Left ventricle myocardium superior (tissue), 1 donor: ENCODE results near the gene PRKN. TPM values are rescaled to one million over a fixed set of nuclear protein-coding genes. Genes with fewer than 3 reads are reported as not detected.
A peak's percentile ranks its signal among the peaks of the same experiment; 100 is the strongest.

Source experiments
- ATAC-seq: fragments of 200-7000 bp; cut with Tn5 transposase; one replicate; pipeline ENCODE4 v1.9.1; 2020; ENCODE audit warnings: mild to moderate bottlenecking, moderate library complexity
- DNase-seq: peaks from one replicate; pipeline ENCODE4 v3.0.0-alpha.2; 2020
- intact Hi-C: fragments of 100-400 bp; cut with micrococcal nuclease; formaldehyde crosslinking; loops from one replicate; pipeline ENCODE4 v1.11.0; 2022
- total RNA-seq: library from RNA; stranded (reverse); fragmentation: NEBNext Ultra II Directional; extraction: Animal tissue kit (Norgen Biotek cat#: 25700); gene quantifications from one replicate; pipeline ENCODE4 v1.2.1, GENCODE V29; 2021
- donor health status: DM: no; HTN: yes; CAD: no; lungs with severe emphysema.

PRKN gene
- total RNA-seq, 1 donor from 2014 or later = 23.1 TPM

DNA sequence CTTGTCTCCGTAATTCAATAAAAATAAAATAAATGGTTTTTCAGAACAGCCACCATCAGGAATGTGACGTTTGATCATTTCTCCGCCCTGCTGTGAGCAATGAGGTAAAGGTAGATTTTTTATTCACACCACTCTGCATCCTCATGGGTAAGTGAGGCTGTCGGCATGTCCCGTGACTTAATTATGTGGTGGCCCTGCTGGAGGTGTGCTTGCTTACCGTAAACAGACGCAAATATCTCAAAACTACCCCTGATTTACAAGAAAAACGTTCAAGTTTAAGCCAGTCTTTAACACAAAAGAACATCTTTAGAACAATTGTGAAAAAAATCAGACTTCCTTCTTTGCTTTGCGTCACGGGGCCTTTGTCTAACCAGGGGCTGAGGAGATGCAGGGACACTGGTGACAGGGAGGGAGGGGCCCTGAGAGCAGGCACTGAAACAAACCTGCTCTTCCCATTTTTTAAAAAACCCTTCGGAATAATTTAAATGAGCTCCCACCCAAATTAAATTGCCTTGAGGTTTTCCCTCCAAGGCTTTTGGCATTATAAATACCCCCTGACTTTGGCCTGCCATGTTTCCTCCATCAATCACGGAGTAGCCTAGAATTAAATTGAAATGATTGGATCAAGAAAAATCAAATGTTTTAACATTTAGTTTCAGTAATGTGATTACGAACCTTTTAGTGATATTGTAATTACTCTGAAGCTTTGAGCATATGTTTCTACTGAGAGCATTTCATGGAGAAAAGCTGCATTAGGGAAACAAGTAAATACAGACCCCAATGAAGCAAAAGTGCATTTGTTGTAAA, 13.4 kb downstream of the PRKN start:
- DNase-seq (no peak), ATAC-seq (no peak)

GRCh38 chr6:162712694-162713093, 14.9 kb downstream of the PRKN start:
- ATAC-seq = no peak

More for the DNA sequence above, 13.4 kb downstream of the PRKN start:
- intact Hi-C loops = no loop called here

DNA sequence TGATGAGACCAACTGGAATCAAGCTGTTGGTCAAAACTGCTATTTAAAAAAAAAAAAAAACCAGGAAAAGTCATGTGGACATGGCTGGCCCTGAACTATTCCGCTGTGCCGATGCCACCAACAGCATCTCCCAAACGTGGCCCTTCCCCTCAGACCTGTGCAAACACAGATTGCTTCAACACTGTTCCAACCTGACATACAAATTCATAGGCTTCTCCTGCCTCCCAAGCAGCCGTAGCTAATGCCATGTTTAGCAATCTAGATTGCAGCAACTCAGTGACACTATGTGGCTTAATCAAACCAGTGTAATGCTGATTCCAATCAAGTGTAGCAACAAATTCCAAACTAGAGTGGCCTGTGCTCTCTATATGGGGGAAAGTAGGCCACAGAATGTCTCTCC, 16.2 kb downstream of the PRKN start:
- DNase-seq = no peak
- no peak for ATAC-seq
- intact Hi-C loops = no loop called here

More at GRCh38 chr6:162712694-162713093, 14.9 kb downstream of the PRKN start:
- DNase-seq = no peak
- intact Hi-C loops = no loop called here

DNA sequence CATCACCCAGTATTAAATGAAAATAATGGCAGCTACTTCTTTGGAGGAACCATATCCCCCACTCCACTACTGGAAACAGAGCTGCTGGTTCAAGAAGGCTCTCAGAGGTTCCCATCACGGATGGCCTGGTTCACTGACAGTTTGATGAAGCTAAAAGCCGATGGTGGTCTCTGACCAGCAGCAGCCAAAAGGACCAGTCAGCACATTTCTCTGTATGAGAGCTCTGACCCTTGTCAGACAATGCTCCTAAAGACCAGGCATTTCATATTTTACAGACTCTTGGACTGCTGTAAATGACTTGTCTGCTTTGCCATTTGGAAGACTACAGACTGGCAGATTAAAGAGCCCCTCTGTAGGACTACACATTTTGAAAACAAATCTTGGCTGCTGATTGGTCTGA, 16.6 kb downstream of the PRKN start:
- ATAC-seq (no peak), DNase-seq (no peak)
- intact Hi-C loops = no loop called here

DNA sequence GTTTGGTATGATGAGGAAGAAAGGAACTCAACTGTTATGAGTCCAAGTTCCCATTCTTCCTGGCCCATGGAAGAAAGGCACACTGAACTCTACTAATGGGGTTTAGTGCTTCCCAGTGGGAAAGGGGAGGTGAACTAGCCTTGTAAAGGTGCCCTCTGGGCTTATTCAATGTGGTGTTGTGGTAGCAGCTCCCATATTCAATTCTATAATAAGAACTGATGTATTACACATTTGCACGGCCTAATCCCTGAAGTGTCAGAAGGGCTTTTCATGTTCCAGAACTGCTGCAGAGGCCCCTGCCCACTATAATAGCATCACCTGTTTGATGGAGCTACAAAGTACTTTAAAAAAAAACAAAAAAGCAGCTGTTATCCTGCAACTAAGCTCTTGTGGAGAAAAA, 17.1 kb downstream of the PRKN start:
- intact Hi-C loops = no loop called here
- DNase-seq (no peak), ATAC-seq (no peak)

GRCh38 chr6:162709431-162709830, 18.1 kb downstream of the PRKN start:
- intact Hi-C loops = no loop called here
- DNase-seq = no peak
- no peak for ATAC-seq

GRCh38 chr6:162708971-162709370, 18.6 kb downstream of the PRKN start:
- intact Hi-C loops = no loop called here
- no peak for DNase-seq
- no peak for ATAC-seq

- DNase-seq (peak; percentile 85), ATAC-seq (peak; percentile 92)
- intact Hi-C loops = no loop called here
These were observed 21.3 kb downstream of the PRKN start for GRCh38 chr6:162706232-162706631.

DNA sequence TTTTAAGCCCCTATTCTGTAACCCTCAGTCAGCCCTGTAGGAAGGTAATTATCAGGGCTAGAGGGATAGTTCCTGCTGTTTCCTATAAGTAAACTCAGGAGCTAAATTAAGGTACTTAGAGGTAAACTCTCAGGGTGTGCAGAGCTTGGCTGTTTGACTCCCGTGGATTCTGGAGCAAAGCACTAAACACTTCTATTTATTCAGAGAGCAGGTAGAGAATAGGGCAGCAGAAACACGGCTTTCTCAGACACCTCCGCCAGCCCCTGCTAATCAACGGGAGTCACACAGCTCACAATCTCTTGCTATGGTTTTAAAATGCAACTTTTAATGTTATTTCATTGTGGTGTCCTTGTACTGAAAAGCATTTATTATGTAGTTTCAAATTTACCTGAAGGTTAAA, 21.8 kb downstream of the PRKN start:
- intact Hi-C loops = no loop called here

GRCh38 chr6:162704001-162704400, 23.6 kb downstream of the PRKN start:
- ATAC-seq (no peak), DNase-seq (no peak)
- intact Hi-C loops = no loop called here

More for the DNA sequence above, 21.8 kb downstream of the PRKN start:
- no peak for DNase-seq
- peak; percentile 30 for ATAC-seq

- intact Hi-C loops = no loop called here
- no peak for DNase-seq
- no peak for ATAC-seq
These were observed 25.1 kb downstream of the PRKN start for GRCh38 chr6:162702446-162702845.

GRCh38 chr6:162701551-162701950, 26.0 kb downstream of the PRKN start:
- intact Hi-C loops = no loop called here
- ATAC-seq (no peak), DNase-seq (no peak)

DNA sequence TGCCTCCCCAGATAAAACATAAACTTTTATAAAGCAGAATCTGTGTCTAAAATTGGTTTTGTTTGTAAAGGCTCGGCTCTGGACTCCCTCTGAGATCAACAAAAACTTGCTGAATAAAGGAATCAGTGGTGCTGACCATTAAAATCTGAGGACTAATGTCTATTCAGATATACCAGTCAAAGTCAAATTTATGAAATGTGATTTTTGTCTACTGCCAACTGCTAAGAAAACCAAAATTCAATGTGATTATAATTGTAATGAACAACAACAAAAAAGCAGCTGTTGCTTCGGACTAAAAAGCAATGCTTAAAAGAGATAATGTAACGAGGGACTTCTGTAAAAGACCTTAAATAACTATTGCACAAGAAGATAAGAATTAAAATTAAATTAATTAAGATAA, 26.6 kb downstream of the PRKN start:
- no peak for ATAC-seq
- DNase-seq = no peak
- intact Hi-C loops = no loop called here

DNA sequence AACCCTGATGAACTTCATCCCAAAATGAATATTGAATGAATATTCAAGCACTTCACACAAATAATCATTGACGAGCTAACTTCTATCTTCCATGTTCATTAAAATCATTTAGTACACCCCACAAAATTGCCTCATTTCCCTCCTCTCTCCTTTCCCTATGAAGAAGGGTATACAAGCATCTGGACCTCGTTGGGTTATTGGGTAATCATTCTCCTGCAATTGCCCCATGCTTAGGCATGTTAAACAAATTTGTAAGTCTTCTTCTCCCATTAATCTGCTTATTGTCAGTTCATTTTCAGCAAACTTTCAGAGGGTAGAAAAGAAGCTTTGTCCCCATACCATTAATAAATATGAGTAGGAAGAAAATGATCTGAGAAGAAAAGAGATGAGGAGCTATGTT, 27.6 kb downstream of the PRKN start:
- intact Hi-C loops = no loop called here
- DNase-seq (no peak), ATAC-seq (no peak)

DNA sequence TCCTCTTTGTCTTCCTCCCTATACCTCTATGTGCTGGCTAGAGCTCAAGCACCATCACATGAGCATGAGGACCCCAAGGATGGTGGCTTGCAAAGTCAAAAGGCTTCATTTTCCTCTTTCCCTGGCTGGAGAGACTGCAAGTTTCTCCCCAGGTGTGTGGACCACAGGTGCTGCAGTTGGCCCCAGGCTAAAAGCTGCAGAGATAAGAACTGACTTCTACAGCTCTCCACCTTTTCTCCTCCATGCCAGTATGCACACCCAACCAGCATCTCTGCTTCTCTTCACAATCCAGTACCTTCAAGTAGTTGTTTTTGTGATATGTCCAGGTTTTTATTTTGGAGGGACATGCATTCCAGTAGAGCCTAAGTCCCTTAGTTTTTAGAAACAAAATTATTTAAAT, 29.1 kb downstream of the PRKN start:
- ATAC-seq (no peak), DNase-seq (no peak)
- intact Hi-C loops = no loop called here

DNA sequence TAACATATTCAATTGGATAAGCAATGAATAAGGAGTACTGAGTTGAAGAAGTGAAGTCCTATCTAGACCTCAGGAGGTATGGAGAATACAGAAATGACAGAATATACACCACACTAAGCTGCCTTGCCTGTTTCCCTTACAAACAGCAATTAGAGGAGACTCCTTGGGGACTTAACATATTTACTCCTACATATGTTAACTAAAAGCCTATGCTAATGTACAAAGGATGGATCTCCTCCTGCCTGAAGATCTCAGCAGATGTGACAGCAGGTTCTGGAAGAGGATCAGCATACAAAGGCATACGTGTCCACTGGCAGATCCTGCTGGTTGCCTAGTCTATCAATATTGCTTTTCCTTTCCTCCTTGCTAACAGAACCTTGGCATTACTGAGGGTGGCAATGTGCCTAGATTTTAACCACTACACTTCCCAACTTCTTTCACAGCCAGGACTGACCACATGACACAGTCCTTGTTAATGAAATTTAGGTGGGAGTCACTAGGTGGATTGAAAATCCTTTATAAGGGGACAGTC, 29.6 kb downstream of the PRKN start:
- DNase-seq = no peak
- intact Hi-C loops = no loop called here
- no peak for ATAC-seq

GRCh38 chr6:162690158-162690557, 37.4 kb downstream of the PRKN start:
- ATAC-seq (no peak), DNase-seq (no peak)
- intact Hi-C loops = no loop called here

- intact Hi-C loops = no loop called here
- DNase-seq = no peak
- peak; percentile 26 for ATAC-seq
These were observed 38.7 kb downstream of the PRKN start for GRCh38 chr6:162688751-162689345.

GRCh38 chr6:162685586-162685985, 42.0 kb downstream of the PRKN start:
- DNase-seq (no peak), ATAC-seq (no peak)
- intact Hi-C loops = no loop called here

- no peak for DNase-seq
- intact Hi-C loops = no loop called here
- ATAC-seq = no peak
These were observed 42.6 kb downstream of the PRKN start for GRCh38 chr6:162684961-162685360.

GRCh38 chr6:162684052-162684451, 43.5 kb downstream of the PRKN start:
- intact Hi-C loops = no loop called here
- peak; percentile 65 for ATAC-seq
- no peak for DNase-seq
